Endodermal cell (in vitro differentiated cells): Measurements from ENCODE around the gene CLP1. TPM values are rescaled to one million over a fixed set of nuclear protein-coding genes. Genes with fewer than 3 reads are reported as not detected.
A peak's percentile ranks its signal among the peaks of the same experiment; 100 is the strongest.

Source experiments
- DNase-seq: peaks from one replicate; pipeline ENCODE4 v3.0.0-alpha.2; 2017
- H3K27ac ChIP-seq: 2 replicates; pipeline ENCODE4 v1.5.1; 2013; ENCODE audit warnings: mild to moderate bottlenecking, low read depth, low read length, moderate library complexity
- H3K27me3 ChIP-seq: 2 replicates; pipeline ENCODE4 v1.6.1; 2013; ENCODE audit warnings: mild to moderate bottlenecking, low read length, moderate library complexity; ENCODE audit not compliant: insufficient read depth, control insufficient read depth, poor library complexity, severe bottlenecking
- H3K36me3 ChIP-seq: 2 replicates; pipeline ENCODE4 v1.7.0; 2013; ENCODE audit warnings: mild to moderate bottlenecking, low read length, moderate library complexity; ENCODE audit not compliant: control insufficient read depth, insufficient read depth
- H3K4me1 ChIP-seq: one replicate; pipeline ENCODE4 v1.7.0; 2013; ENCODE audit warnings: low read length; ENCODE audit not compliant: control insufficient read depth, insufficient read depth
- H3K4me3 ChIP-seq: 2 replicates; pipeline ENCODE4 v1.5.1; 2013; ENCODE audit warnings: mild to moderate bottlenecking, low read length, moderate library complexity
- H3K9ac ChIP-seq: 2 replicates; pipeline ENCODE4 v1.6.1; 2013; ENCODE audit warnings: mild to moderate bottlenecking, low read length, moderate library complexity; ENCODE audit not compliant: poor library complexity, severe bottlenecking; ENCODE audit errors: extremely low read depth
- H3K9me3 ChIP-seq: 2 replicates; pipeline ENCODE4 v1.6.1; 2013; ENCODE audit warnings: mild to moderate bottlenecking, low read length, moderate library complexity; ENCODE audit not compliant: control insufficient read depth
- H3K27ac Mint-ChIP-seq: 2 replicates; pipeline ENCODE4 v1.8.0; 2020; ENCODE audit warnings: mixed read lengths
- H3K27me3 Mint-ChIP-seq: 2 replicates; pipeline ENCODE4 v1.8.0; 2021; ENCODE audit warnings: mild to moderate bottlenecking, mixed read lengths; ENCODE audit not compliant: insufficient read depth
- H3K36me3 Mint-ChIP-seq: 2 replicates; pipeline ENCODE4 v1.8.0; 2020; ENCODE audit warnings: low read depth, mixed read lengths
- H3K4me1 Mint-ChIP-seq: 2 replicates; pipeline ENCODE4 v1.8.0; 2020; ENCODE audit warnings: mixed read lengths
- H3K4me3 Mint-ChIP-seq: 2 replicates; pipeline ENCODE4 v1.8.0; 2020; ENCODE audit warnings: mild to moderate bottlenecking, moderate library complexity, mixed read lengths
- H3K9me3 Mint-ChIP-seq: 2 replicates; pipeline ENCODE4 v1.8.0; 2020; ENCODE audit warnings: mild to moderate bottlenecking, mixed read lengths
- WGBS, 2 experiments: methylation state at CpG; one replicate each; pipeline versions ENCODE4 v1.1.5 to v1.1.7; 2013; ENCODE audit warnings: missing lambda C conversion rate in 2 of 2, mixed read lengths in 1 of 2; ENCODE audit not compliant: insufficient coverage in 1 of 2, insufficient read length in 1 of 2; 5-methylcytosine and 5-hydroxymethylcytosine counted together
- total RNA-seq, 2 donors: library from RNA; stranded (reverse); fragmentation: NEBNext Ultra II Directional in 1 of 2; extraction: Animal tissue kit (Norgen Biotek cat#: 25700) in 1 of 2; gene quantifications; 2 replicates in 1 of 2; 3 replicates in 1 of 2; pipeline ENCODE4 v1.2.1, GENCODE V29; 2021
- TF ChIP-seq, protein P1 (sequence below): fragments of 200-600 bp; sonication (generic); conservative IDR thresholded peaks from 2 replicates; pipeline ENCODE4 v1.5.0; 2021; ENCODE audit warnings: antibody characterized with exemption, mild to moderate bottlenecking

Gene CLP1
- total RNA-seq, 2 donors from 2014 or later: 23.7 to 25.2 TPM

DNA sequence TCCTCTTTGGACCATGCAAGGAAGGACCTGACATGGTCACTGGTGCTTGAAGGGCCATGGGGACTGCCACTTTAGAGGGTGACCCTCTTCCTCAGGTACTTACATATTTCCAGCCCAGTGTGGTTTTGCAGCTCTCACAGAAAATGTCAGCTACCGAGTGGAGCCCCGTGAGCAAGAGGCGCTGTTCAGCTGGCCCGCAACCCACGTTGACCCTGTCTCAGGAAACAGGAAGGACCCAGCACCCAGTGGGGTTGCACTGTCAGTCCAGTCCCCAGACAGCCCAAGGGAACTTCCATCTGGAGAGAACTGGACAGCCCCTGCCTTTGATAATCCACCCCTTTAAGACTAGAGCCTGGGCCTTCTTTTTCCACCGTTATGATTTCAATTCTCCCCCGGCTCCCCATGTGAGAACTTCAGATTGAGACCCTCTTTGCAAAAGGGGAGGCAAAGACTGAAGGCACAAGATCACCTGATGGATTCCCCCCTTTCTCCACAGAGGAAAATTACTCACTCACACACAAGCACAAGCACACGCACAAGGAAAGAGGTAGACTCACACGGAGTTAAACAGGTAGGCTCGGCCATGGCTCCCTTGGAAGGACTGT is 11.3 kb upstream of the CLP1 start:
- Histone ChIP-seq H3K27ac (no peak overlapping the region), H3K4me3 (no peak overlapping the region), H3K9ac (no peak overlapping the region), H3K9me3 (no peaks in the 10 kb centered on the region), H3K27me3 (no peaks in the 10 kb centered on the region), H3K4me1 (peaks cover 41% of the 10 kb centered on the region), H3K36me3 (peaks cover 36% of the 10 kb centered on the region)
- WGBS, 2 experiments: 62 to 76% methylated on average over 7 to 10 of the region's 10 CpGs
- Mint-ChIP-seq H3K27me3 (no peaks in the 10 kb centered on the region), H3K9me3 (no peaks in the 10 kb centered on the region), H3K4me3 (peak overlapping the region; percentile 43), H3K4me1 (peaks cover 77% of the 10 kb centered on the region), H3K36me3 (peaks cover 25% of the 10 kb centered on the region), H3K27ac (peak overlapping the region; percentile 71)
- TF ChIP-seq, protein P1, sequence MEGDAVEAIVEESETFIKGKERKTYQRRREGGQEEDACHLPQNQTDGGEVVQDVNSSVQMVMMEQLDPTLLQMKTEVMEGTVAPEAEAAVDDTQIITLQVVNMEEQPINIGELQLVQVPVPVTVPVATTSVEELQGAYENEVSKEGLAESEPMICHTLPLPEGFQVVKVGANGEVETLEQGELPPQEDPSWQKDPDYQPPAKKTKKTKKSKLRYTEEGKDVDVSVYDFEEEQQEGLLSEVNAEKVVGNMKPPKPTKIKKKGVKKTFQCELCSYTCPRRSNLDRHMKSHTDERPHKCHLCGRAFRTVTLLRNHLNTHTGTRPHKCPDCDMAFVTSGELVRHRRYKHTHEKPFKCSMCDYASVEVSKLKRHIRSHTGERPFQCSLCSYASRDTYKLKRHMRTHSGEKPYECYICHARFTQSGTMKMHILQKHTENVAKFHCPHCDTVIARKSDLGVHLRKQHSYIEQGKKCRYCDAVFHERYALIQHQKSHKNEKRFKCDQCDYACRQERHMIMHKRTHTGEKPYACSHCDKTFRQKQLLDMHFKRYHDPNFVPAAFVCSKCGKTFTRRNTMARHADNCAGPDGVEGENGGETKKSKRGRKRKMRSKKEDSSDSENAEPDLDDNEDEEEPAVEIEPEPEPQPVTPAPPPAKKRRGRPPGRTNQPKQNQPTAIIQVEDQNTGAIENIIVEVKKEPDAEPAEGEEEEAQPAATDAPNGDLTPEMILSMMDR: no peak
- DNase-seq: peak; percentile 63

DNA sequence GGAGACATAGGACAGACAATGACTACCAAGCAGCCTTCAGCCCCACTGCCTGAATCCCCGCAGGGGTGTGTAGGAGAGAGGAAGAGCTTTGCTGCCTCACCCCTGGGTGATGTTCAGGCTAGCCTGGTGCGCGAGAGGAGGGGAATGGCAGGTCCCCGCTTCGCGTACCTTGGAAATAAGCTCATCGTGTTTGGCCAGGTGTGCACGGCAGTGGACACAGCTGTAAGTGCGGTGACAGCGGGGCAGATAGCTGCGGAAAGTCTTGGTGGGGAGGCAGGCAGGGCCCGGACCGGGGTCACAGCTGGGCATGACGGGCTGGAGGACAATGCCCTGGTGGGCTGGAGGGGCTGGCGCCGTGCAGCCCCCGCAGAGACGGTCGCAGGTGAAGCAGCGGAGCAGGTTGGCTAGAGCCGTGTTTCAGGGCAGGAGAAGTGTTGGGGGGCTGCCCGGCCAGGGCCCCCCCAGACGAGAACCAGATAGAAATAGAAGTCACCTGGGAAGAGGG is 10.7 kb upstream of the CLP1 start:
- Mint-ChIP-seq H3K4me3 (peak overlapping the region; percentile 43), H3K4me1 (peaks cover 74% of the 10 kb centered on the region), H3K9me3 (no peaks in the 10 kb centered on the region), H3K36me3 (peaks cover 19% of the 10 kb centered on the region), H3K27me3 (no peaks in the 10 kb centered on the region), H3K27ac (peak overlapping the region; percentile 71)
- Histone ChIP-seq H3K27me3 (no peaks in the 10 kb centered on the region), H3K27ac (no peak overlapping the region), H3K36me3 (peaks cover 31% of the 10 kb centered on the region), H3K4me1 (peaks cover 41% of the 10 kb centered on the region), H3K9me3 (no peaks in the 10 kb centered on the region), H3K4me3 (no peak overlapping the region), H3K9ac (no peak overlapping the region)
- TF ChIP-seq, protein P1: no peak
- 11 to 12% methylated on average over 7 to 22 of the region's 23 CpGs for WGBS, 2 experiments
- DNase-seq: peak; percentile 78

DNA sequence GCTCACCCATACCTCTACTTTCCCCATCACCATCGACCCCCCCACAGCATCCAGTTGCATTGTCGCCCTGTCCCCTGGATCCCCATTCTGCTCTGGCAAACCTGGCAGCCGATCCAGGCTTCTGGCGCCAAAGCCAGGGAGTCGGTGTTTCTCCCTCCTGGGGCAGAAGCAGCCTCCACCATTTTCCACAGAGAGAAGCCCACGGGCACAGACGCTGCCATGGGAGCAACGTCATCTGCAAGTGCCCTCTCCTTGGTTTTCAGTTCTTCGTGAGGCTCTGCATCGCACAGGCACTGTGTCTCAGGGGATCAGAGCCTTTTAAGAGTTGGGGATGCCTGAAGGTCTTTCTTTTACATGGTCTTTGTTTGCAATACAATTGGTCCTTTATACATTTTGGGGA is 10.2 kb upstream of the CLP1 start:
- Mint-ChIP-seq H3K9me3 (no peaks in the 10 kb centered on the region), H3K27ac (peak overlapping the region; percentile 71), H3K4me1 (peaks cover 74% of the 10 kb centered on the region), H3K27me3 (peaks cover 2% of the 10 kb centered on the region), H3K36me3 (peaks cover 15% of the 10 kb centered on the region), H3K4me3 (peak overlapping the region; percentile 43)
- Histone ChIP-seq H3K4me1 (peaks cover 41% of the 10 kb centered on the region), H3K27ac (no peak overlapping the region), H3K9me3 (no peaks in the 10 kb centered on the region), H3K4me3 (peak overlapping the region; percentile 15), H3K9ac (no peak overlapping the region), H3K27me3 (no peaks in the 10 kb centered on the region), H3K36me3 (peaks cover 26% of the 10 kb centered on the region)
- DNase-seq: peak; percentile 76
- TF ChIP-seq, protein P1: no peak
- WGBS, 2 experiments: 0 to 4% methylated on average over 5 to 10 of the region's 10 CpGs
